Measurements from ENCODE around the gene COMMD10.

- TF ChIP-seq EZH2 (IDR thresholded peaks at IDR 0.05; ENCODE audit: borderline replicate concordance) (no peak), EZH2phosphoT487 (IDR thresholded peaks at IDR 0.05; ENCODE audit: low read depth, severe bottlenecking, unreplicated experiment) (no peak), CTCF (IDR thresholded peaks at IDR 0.05; ENCODE audit: poor library complexity) (no peak)
Measured at GRCh38 chr5:116045821-116046220, 39.0 kb upstream of the COMMD10 start.

Data from hepatocyte (in vitro differentiated cells).